RPMI8226 (cell line): ENCODE results near the gene FAM174B.

Source experiments
- DNase-seq: peaks from one replicate; pipeline ENCODE4 v3.0.0-alpha.2; 2015

FAM174B gene

DNA sequence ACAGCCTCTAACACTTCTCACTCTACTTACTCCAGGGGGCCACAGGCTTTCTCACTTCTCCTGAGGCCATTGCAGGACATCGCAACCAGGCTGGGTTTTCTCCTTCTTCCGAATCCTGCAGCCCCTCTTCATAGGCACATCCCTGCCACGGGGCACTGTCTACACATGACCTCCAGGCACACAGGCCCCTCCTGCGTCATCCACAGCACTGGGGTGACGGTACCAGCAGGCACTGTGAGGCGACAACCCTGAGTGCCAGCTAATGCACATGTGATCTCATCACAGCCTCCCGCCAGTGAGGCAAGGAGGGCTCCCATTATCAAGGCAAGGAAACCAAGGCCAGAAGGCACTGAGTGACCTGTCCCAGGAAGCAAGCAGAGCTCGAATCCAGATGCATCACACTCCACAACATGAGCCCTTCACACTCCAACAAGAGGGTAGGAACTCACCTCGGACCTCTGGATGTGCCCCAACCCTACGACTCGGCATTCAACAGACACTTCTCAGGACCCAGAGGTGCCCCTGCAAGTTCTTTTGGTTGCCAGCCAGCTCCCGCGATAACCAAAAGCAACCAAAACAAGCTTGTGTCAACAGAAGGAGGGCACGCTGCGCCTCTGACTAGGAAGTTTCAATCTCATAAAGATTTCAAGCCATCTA is 16.7 kb downstream of the FAM174B start:
- DNase-seq = peak; percentile 91

DNA sequence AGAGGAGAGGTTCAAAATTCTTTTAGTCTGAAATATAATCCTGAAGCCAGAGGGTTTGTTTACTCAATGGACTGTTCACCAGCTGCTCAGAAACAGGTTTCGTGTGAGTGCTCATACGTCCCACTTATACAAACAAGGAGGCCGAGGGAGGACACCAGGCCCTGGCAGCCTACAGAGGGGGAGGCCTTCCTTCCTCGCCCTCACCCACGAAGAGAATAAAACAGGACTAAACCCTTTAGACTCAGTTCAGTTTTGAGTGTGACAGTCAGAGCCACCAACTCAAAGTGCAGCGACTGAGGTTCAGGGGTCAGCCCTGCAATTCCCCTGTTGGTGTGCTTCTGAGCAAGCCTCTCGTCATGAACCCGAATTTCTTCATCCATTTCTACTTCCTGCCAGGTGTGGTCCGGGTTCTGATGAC is 17.3 kb downstream of the FAM174B start:
- DNase-seq = peak; percentile 79

DNA sequence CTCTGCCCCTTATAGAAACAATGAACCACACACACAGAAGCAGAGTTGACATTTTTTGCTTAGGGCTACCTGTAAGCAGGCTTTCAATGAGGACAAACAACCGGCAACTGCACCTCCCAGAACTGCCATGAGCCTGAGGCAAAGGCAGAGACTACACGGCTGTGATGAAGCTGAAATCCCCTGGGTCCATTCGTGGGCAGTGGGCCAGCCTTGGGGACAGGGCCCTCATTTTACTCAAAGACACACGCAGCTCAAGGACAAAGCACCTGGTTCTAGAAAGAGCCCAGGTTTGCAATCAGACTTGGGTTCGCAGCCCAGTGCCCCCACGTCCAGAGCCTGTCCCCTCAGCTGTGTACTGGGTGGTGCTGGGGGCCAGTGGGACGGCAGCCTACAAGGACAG is 17.9 kb downstream of the FAM174B start:
- peak; percentile 41 for DNase-seq

DNA sequence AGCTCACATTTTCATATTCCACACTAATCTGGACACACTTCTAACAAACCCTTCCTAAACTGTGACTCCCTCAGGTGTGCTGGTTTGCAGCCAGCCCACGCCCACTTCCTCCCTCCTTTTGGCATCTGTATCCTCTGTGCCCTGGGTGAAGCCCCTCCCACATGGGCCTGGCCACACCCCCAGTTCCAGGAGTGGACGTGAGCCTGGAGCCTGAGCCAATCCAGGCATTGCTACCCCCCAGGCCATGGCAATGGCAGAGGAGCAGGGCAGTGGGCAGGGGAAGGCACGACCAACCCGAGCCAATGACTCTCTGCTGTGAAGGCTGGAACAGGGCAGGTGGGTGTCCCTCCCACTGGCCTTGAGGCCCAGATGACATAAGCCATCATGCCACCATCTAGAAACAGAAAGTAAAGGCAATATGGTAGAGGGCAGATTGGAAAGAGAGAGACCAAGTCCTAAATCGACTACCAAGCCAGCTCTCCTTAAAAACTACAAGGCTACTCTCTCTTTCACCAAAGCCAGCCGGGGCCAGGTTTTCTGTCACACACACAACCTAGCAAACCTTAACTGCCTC is 18.6 kb downstream of the FAM174B start:
- peak; percentile 99 for DNase-seq

DNA sequence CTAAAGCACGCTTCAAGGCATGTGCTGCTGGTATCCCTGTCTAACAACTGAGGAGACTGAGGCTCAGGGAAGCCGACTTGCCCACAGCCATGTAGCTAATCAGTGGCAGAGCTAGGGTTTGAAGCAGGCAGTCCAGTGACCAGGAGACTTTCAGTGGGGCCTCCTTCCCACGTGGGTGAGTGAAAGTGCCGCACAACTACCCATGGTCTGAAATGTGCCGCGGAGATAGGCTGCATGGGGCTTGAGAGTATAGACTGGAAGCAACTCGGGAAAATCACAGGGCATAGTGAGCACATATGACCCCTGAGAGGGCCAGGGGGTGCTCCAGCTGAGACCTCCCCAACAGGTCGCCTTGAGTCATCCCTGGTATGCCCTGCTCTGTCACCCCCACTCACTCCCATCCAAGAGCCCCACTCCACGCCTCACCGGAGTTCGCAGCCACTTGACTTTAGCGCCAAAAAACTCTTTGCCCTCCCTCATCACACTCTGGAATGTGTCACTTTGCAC is 19.1 kb downstream of the FAM174B start:
- no peak for DNase-seq

DNA sequence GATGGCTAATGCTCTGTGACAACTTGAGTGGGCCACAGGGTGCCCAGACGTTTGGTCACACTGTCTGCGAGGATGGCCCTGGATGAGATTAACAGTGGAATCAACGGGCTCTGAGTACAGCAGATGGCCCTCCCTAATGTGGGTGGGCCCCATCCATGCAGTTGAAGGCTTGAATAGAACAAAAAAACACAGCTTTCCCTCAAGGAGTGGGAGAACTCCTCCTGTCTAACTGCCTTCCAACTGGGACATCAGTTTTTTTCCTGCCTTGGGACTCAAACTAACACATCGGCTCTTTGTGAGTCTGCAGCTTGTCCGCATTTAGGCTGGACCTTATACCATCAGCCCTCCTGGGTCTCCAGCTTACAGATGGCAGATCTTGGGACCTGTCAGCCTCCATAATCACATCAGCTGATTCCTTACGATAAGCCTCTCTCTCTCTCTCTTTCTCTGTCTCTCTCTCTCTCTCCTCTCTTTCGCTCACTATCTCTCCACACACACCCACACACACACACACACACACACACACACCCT is 20.8 kb downstream of the FAM174B start:
- DNase-seq = no peak

DNA sequence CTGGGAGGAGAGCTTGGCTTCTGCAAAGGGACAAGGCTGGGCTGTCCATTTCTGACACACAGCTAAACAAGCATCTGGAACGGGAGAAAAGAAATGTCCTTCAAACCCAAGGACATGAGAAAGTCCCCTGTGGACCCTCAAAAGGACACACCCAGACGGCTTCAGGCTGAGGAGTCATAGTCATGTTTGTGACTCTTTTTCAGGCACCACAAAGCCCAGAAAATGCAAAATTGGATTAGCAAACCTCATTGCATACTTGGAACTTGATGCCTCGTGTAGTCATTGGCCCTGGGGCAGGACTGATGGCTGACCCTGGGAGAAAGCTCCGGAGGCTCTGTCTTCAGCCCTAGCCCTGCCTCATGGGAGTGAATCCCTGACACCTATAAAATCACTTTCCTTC is 21.5 kb downstream of the FAM174B start:
- DNase-seq = no peak

DNA sequence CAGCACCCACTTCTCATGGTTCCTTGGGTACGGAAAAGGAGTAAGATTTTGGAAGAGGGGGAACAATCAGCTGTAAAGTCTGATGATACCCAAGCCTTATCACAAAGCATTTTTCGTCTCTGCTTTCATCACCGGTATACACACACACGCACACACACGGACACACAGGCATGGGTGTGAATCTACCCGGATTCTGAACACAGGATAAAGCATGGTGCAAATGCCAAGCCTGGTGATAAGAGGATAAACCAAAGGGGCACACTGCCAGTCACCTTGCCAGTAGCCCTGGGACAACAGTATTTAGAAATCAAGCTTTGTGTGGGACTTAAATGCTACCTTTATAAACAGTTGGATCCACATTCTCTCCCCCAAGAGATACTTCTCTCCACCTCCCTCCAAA is 22.2 kb downstream of the FAM174B start:
- no peak for DNase-seq

DNA sequence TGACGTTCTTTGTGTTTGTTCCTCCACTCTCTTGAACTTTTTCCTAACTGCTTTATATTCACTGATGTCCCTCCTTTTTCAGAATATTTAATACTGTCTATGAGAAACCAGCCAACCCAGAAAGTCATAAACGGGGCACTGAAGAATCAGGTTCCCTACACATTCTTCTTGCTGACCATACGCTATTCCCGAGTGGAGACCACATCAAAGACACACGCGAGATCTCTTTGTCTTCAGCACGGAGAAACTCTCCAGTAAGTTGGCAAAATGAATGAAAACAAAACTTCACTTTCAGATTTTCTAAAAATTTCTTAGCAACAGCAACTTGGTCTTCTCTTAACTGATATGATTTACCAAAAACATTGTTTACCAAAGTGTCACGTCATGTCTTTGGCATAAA is 22.6 kb downstream of the FAM174B start:
- DNase-seq = no peak

DNA sequence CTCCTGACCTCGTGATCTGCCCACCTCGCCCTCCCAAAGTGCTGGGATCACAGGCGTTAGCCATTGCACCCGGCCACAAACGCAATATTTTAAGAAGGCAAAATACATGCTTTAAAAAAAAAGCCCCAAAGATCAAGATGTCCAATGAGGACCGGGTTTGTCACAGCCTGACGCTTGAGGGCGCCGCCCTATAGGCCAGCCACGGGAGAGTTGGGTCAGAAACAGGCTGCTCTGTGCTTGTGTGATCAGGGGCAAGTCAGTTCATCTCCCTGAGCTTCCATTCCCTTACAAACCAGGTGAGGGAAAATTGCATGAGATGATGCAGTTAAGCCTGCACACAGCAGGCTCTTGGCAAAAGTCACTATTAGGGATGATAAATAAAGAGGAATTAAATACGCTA is 23.9 kb downstream of the FAM174B start:
- DNase-seq = no peak

DNA sequence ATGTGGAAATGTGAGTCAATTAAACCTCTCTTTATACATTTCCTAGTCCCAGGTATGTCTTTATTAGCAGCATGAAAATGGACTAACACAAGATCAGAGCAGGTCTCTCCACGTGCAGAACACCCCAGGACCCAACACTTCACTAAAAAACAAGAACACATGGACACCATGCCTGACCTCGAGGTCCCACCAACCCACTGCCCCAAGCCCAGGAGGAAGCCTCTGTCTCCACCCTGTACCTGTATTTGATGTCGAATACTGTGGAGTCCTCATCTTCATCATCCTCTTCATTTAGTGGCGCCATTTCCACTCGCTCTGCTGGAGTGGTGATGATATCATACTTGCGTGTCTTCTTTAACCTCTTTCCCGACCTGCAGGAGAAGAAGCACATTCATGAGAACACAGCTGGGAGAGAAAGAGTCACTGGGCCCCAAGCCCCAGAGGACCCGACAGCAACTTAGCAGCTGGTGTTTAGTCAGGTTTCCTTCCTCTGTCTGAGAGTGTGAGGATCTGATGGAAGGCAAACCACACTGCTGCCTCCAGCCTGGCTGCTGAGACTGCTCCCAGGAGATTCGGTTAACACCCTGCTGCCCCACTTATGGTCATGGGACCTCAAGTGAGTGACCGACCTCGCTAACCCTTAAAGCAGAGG is 25.5 kb downstream of the FAM174B start:
- no peak for DNase-seq

DNA sequence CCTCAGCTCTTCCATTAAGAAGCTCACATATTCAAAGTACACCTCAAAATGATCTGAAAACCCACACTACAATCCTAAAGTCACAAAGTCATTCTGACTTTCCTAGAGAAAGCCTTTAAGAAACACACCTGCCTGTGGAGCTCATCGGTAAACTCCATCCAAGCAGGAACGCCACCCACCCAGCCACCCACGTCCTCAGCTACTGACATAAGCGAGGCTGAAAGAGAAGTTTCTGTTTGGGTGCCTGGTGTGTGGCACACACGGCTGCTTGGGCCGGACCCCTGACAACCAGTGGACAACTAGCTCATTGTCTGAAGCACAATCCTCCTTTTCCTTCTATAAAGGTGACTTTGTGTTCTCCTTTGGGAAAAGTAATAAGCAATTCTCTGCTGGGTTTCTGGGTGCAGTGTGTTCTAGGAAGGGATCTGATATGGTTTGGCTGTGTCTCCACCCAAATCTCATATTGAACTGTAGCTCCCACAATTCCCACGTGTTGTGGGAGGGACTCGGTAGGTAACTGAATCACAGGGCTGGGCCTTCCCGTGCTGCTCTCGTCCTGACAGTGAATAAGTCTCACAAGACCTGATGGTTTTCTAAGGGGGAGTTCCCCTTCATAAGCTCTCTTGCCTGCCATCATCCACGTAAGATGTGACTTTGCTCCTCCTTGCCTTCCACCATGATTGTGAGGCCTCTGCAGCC is 26.1 kb downstream of the FAM174B start:
- DNase-seq = no peak

DNA sequence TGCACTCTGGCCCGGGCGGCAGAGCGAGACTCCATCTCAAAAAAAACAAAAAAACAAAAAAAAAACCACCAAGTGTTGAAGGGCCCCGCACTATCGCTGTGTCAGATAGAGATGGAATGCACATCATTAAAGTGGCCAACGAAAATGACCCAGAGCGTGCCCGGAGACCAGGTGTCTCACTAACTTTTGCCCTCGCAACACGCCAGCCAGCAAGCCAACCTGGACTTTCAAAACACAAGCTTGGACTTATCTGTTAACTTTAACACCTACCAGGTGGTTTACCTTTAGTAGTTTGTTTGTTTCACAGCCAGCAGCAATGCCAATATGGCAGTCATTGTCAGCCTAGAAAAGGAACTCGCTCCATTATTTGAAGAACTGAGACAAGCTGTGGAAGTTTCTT is 28.6 kb downstream of the FAM174B start:
- DNase-seq = no peak

DNA sequence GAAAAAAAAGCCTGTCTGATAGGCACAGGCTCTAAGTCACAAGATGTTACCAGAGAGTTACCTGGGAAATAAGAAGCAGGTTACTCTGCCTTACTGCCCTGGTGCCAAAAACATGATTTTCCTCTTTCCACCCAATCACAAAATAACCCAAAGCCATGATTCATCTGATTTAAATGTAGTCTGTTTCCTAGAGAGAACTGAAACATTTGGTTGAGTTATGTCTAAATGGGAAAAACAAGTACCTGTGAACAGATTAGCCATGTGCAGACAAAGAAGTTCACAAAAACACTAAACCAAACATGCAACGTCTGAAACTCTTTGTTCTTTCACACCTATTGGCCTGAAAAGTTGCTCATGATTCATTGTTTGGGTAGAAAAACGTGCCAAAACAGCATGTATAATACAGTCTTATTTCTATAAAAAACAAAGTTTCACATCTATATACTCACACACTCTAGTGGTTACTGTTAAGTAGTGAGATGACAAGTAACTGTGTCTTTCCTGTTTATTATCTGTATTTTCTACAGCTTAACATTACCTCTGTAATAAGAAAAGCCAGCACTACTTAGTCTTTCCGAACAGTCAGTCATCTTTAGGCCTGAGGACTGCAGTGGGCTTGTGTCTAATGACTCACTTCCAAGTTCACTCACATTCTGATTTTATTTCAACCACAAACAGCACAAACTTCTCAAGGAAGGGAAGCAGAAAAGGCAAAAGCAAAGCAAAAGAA is 30.2 kb downstream of the FAM174B start:
- no peak for DNase-seq

DNA sequence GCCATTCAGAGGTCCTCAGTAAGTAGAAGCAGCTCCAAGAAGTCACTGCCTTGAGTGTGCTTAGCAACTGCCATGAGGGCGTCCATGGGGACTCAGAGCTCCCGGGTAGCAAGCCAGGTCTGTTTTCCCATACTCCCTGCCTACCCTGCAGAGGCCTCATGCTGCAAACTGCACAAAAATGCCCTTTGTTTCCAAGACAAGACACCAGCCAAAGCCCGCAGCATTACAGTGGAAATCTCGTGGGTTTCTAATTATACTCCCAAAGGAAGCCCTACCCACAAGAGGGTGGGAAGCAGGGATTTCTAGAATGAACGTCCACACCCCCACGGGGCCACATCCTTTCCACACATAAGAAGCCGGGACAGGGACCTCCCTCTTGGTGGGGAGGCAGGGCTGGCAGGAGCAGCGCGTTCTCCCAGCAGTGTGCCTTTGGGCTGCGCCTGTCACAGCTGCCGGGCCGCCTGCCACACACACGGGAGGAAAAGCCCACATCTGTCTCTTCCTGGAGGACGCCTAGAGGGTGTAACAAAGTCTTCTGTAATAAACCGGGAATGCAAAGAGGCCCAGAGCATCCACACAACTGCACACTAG is 31.1 kb downstream of the FAM174B start:
- DNase-seq = no peak

DNA sequence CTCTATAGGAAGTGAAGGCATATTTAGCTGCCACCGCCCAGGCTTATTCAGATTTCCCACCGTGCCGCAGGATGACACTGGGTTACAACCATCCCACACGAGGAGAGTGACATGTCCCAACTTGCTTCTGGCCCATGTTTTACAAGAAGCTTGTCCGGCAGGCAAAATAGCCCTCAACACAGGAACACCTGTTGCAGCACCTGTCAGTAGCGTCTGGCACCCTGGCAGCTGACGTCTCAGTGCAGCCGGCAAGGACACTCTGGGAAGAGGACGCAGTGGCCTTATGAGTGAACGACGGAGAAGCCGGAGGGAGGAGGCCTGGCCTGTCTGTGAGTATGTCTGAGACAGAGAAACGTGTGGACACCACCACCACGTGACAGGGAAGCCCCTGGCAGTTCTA is 32.1 kb downstream of the FAM174B start:
- DNase-seq = no peak

DNA sequence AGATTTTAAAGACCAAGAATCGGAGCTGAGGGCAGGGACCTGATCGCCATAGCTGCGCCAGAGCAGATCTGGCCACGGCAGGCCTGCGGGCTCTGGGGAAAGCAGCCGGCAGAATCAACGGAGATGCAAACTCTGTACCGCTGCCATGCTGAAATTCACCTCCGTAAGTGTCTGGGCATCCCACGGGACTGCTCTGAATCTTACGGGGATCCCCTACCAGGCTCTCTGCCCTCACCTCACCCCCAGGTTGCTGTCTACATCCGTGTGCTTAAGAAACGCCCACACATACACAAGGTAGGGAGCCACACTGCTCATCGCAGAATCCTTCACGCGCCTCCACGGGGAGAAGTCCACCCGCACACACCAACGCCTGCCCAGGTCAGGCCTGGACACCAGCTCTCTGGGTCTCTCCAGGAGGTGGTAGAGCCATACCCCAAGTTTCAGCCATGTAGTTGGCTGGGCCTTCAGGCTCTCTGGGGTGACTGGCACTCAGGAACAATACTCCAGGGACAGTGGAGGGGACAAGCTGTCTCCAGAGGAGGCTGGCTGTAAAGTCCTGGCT is 33.5 kb downstream of the FAM174B start:
- DNase-seq = no peak

DNA sequence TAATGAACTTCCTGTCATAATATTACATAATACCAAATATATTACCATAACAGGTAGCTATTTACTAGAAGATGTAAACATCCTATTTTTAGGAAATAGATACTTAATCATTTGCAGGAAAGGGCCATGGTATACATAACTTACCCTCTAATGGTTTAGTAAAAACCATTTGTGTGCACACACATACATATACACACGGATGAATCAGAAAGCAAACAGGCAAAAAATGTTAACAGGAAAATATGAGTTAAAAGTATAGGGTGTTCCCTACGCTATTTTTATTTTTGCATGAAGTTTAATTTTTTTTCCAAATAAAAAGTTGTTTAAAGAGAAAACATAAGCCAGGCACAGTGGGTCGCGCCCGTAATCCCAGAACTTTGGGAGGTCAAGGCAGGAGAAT is 34.6 kb downstream of the FAM174B start:
- no peak for DNase-seq

DNA sequence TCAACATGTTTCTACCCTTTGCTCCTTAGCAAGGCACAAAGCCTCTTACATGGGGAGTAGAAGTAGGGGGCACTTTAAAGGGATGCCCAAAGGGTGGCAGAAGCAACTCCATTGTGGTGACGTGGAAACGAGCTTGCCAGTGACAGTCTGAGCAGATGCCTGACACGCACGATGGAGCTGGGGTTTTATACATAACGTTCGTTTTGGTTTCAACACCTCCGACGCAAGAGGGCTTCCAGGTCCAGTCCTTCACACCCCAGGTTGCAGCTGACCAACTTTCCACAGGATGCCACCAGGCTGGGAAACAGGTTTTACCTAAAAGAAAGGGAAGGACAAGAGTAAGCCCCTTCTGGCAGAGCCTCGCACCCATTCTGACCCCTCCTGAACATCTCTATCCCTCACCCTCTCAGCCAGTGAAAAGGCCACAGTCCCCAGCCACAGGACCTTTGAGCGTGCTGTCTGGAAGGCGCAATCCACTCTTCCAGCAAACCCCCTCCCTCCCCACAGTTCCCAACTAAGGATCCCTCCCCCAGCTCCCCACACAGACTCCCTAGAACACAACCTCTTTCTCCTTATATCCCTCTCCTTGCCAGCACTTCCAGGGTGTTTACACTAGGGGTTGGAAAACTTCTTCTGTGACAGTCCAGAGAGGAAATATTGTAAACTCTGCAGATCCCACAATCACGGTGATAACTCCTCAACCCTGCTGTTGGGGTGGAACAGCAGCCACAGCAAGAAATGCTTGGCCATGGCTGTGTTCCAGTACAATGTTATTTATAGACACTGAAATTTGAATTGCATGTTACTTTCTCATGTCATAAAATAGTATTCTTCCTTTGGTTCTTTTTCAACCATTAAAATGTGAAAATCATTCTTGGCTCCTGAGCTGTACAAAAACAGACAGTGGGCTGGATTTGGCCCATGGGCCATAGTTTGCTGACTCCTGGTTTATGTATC is 36.2 kb downstream of the FAM174B start:
- no peak for DNase-seq
